HepG2 (cell line): Measurements from ENCODE around the gene AP2A2. TPM values are rescaled to one million over a fixed set of nuclear protein-coding genes. Genes with fewer than 3 reads are reported as not detected.

ENCODE experiments used
- ATAC-seq: fragments of 200-7000 bp; cut with Tn5 transposase; 3 replicates; pipeline ENCODE4 v1.9.1; 2020; ENCODE audit warnings: mild to moderate bottlenecking, moderate library complexity
- BruUV-seq: library from RNA; stranded (reverse); fragments of 400-500 nt; replicated peaks from 2 replicates; lab custom pipeline; 2021; lab: Mats Ljungman, UMichigan
- CTCF ChIA-PET: fragments of 300-600 bp; formaldehyde crosslinking; extraction: SDS; loops from one replicate; lab custom pipeline; 2021; ENCODE audit warnings: low total read pairs, inconsistent platforms, low intra/inter-chr PET ratio; lab: Yijun Ruan, JAX
- POLR2A ChIA-PET: fragments of 350-600 bp; sonication (Branson Sonifier 250); formaldehyde crosslinking; loops from one replicate; lab custom pipeline; 2020; ENCODE audit warnings: antibody characterized with exemption, inconsistent platforms; lab: Yijun Ruan, JAX
- DNase-seq: peaks from one replicate; pipeline ENCODE4 v3.0.0-alpha.2; 2015; ENCODE audit warnings: low spot score
- FAIRE-seq: peaks from 3 replicates; lab custom pipeline; 2011; peaks lifted over from hg19 to GRCh38; lab: Jason Lieb, UNC
- H2AFZ ChIP-seq: one replicate; pipeline ENCODE4 v1.6.1; 2011; ENCODE audit warnings: low read length, inconsistent platforms
- H3K27ac ChIP-seq: fragments of 300-600 bp; 3 replicates; pipeline ENCODE4 v1.8.0; 2011; ENCODE audit warnings: mixed run types, mild to moderate bottlenecking, mixed read lengths, low read length, inconsistent platforms; ENCODE audit not compliant: insufficient read depth; ENCODE audit errors: extremely low read length
- H3K27me3 ChIP-seq, 2 experiments: fragments of 200-600 bp in 1 of 2; 2 replicates in 1 of 2; 3 replicates in 1 of 2; pipeline versions ENCODE4 v1.6.0 to v1.8.0; 2011; ENCODE audit warnings: low read length in 2 of 2, mild to moderate bottlenecking in 2 of 2, moderate library complexity in 2 of 2, inconsistent platforms in 1 of 2; ENCODE audit not compliant: insufficient read depth in 2 of 2, control insufficient read depth in 1 of 2
- H3K36me3 ChIP-seq, 2 experiments: fragments of 200-600 bp in 1 of 2; replicated peaks in 1 of 2; 2 replicates in 1 of 2; 3 replicates in 1 of 2; pipeline versions ENCODE4 v1.5.1 to v1.8.0; 2011; ENCODE audit warnings: low read length in 2 of 2, inconsistent platforms in 1 of 2; ENCODE audit not compliant: insufficient read depth in 2 of 2, control insufficient read depth in 1 of 2
- H3K4me1 ChIP-seq: 2 replicates; pipeline ENCODE4 v1.5.1; 2012; ENCODE audit warnings: low read length, inconsistent platforms; ENCODE audit not compliant: insufficient read depth
- H3K4me2 ChIP-seq: 2 replicates; pipeline ENCODE4 v1.6.0; 2011; ENCODE audit warnings: low read depth, low read length, inconsistent platforms
- H3K4me3 ChIP-seq, 3 experiments: fragments of 200-600 bp in 1 of 3; sonication (generic), shearing (Covaris generic) in 1 of 3; replicated peaks in 1 of 3; 2 replicates each; pipeline ENCODE4 v1.5.1; 2011 to 2016; ENCODE audit warnings: low read length in 3 of 3, inconsistent platforms in 2 of 3, low read depth in 2 of 3, mild to moderate bottlenecking in 2 of 3, control low read depth in 1 of 3, mixed read lengths in 1 of 3; ENCODE audit not compliant: insufficient read depth in 1 of 3
- H3K79me2 ChIP-seq: one replicate; pipeline ENCODE4 v1.6.1; 2011; ENCODE audit warnings: low read length, inconsistent platforms; ENCODE audit not compliant: insufficient read depth
- H3K9ac ChIP-seq: 2 replicates; pipeline ENCODE4 v1.6.0; 2011; ENCODE audit warnings: mild to moderate bottlenecking, low read depth, low read length, inconsistent platforms; ENCODE audit not compliant: insufficient read depth
- H3K9me3 ChIP-seq: 2 replicates; pipeline ENCODE4 v1.5.1; 2012; ENCODE audit warnings: mild to moderate bottlenecking, low read length
- H4K20me1 ChIP-seq: 2 replicates; pipeline ENCODE4 v1.6.0; 2011; ENCODE audit warnings: inconsistent platforms, mild to moderate bottlenecking, low read length, moderate library complexity; ENCODE audit not compliant: insufficient read depth
- EHMT2 ChIP-seq: fragments of 200-600 bp; sonication (generic); IDR thresholded peaks from 2 replicates; pipeline ENCODE4 v1.7.0; 2017; ENCODE audit warnings: antibody characterized with exemption, low read depth, low read length, borderline replicate concordance
- ELF1 ChIP-seq: sonication (generic); formaldehyde crosslinking; IDR thresholded peaks from 2 replicates; pipeline ENCODE4 v1.4.0; 2020; ENCODE audit warnings: missing genetic modification reagents
- GTF3A ChIP-seq: sonication (generic); formaldehyde crosslinking; conservative IDR thresholded peaks from 2 replicates; pipeline ENCODE4 v1.4.0; 2020; ENCODE audit warnings: mild to moderate bottlenecking, missing genetic modification reagents
- KDM6A ChIP-seq: IDR thresholded peaks from 2 replicates; pipeline ENCODE4 v1.6.1; 2016; ENCODE audit warnings: low read depth
- KLF15 ChIP-seq: sonication (generic); formaldehyde crosslinking; IDR thresholded peaks from 2 replicates; pipeline ENCODE4 v1.8.1; 2023; ENCODE audit warnings: borderline replicate concordance, mild to moderate bottlenecking, inconsistent platforms, missing genetic modification reagents, mixed read lengths
- PRPF4 ChIP-seq: fragments of 200-400 bp; formaldehyde crosslinking; IDR thresholded peaks from 2 replicates; pipeline ENCODE4 v1.6.1; 2016; ENCODE audit warnings: low read length, low read depth; ENCODE audit not compliant: poor library complexity, severe bottlenecking
- SYNCRIP ChIP-seq: fragments of 200-400 bp; formaldehyde crosslinking; IDR thresholded peaks from 2 replicates; pipeline ENCODE4 v1.6.1; 2018; ENCODE audit warnings: mild to moderate bottlenecking, low read depth, low read length; ENCODE audit not compliant: insufficient read depth
- TCF7L2 ChIP-seq: IDR thresholded peaks from 2 replicates; pipeline ENCODE4 v1.6.1; 2011; ENCODE audit warnings: mild to moderate bottlenecking, low read depth, low read length, moderate library complexity
- ZFP1 ChIP-seq: IDR thresholded peaks from 2 replicates; pipeline ENCODE4 v1.6.1; 2016
- ZNF546 ChIP-seq: sonication (generic); formaldehyde crosslinking; conservative IDR thresholded peaks from 2 replicates; pipeline ENCODE4 v1.8.1; 2023; ENCODE audit warnings: mild to moderate bottlenecking, missing genetic modification reagents
- ZNF670 ChIP-seq: sonication (generic); formaldehyde crosslinking; IDR thresholded peaks from 2 replicates; pipeline ENCODE4 v1.8.0; 2022; ENCODE audit warnings: mild to moderate bottlenecking, missing genetic modification reagents, borderline replicate concordance
- ZNF766 ChIP-seq: sonication (generic); formaldehyde crosslinking; IDR thresholded peaks from 2 replicates; pipeline ENCODE4 v1.5.0; 2020; ENCODE audit warnings: missing genetic modification reagents, borderline replicate concordance
- WGBS: methylation state at CpG from one replicate; pipeline ENCODE4 v1.1.6; 2017; ENCODE audit warnings: low lambda C conversion rate; 5-methylcytosine and 5-hydroxymethylcytosine counted together
- in situ Hi-C: cut with HindIII; loops from 2 replicates; pipeline ENCODE4 v1.10.0; 2017; ENCODE audit warnings: low pct_unique_long_range_greater_than_20kb; ENCODE audit not compliant: extremely low pct_ligation_motif_present
- intact Hi-C: fragments of 100-400 bp; cut with micrococcal nuclease; formaldehyde crosslinking; loops from one replicate; pipeline ENCODE4 v1.10.0; 2022; ENCODE audit not compliant: unreplicated experiment
- polyA plus RNA-seq, 8 experiments: library from polyadenylated mRNA; depleted of rRNA in 3 of 8; stranded (reverse) in 7 of 8; unstranded in 1 of 8; fragments of >200 nt; fragmentation: Illumina TruSeq in 4 of 8; extraction: Trizol in 4 of 8; gene quantifications; 2 replicates each; pipeline versions ENCODE4 v1.2.1 to v1.2.3, GENCODE V29; 2011 to 2016; ENCODE audit warnings: low read depth in 4 of 8, missing spikeins in 1 of 8, mixed read lengths in 1 of 8; ENCODE audit not compliant: insufficient read depth in 1 of 8
- total RNA-seq, 5 experiments: library from RNA; depleted of rRNA; stranded (reverse); fragments of >200 nt; fragmentation: Illumina TruSeq; extraction: Trizol; gene quantifications; 2 replicates each; pipeline ENCODE4 v1.2.3, GENCODE V29; 2016; ENCODE audit warnings: low read depth in 1 of 5
- TF ChIP-seq, protein P1 (sequence below): sonication (generic); formaldehyde crosslinking; IDR thresholded peaks from 2 replicates; pipeline ENCODE4 v1.8.1; 2023; ENCODE audit warnings: mild to moderate bottlenecking, missing genetic modification reagents
- TF ChIP-seq, protein P2 (sequence below): sonication (generic); formaldehyde crosslinking; IDR thresholded peaks from 2 replicates; pipeline ENCODE4 v1.8.1; 2023; ENCODE audit warnings: mild to moderate bottlenecking, missing genetic modification reagents, borderline replicate concordance
- TF ChIP-seq, protein P3 (sequence below): sonication (generic); formaldehyde crosslinking; IDR thresholded peaks from 2 replicates; pipeline ENCODE4 v1.5.0; 2020; ENCODE audit warnings: mild to moderate bottlenecking, missing genetic modification reagents, moderate library complexity
- TF ChIP-seq, protein P4 (sequence below): sonication (generic); IDR thresholded peaks from 2 replicates; pipeline ENCODE4 v1.6.1; 2016; ENCODE audit warnings: low read depth, borderline replicate concordance
- TF ChIP-seq, protein P5 (sequence below): sonication (generic); formaldehyde crosslinking; IDR thresholded peaks from 2 replicates; pipeline ENCODE4 v1.4.0; 2020; ENCODE audit warnings: mild to moderate bottlenecking, missing genetic modification reagents

AP2A2 gene
- total and polyA plus RNA-seq, 2 of the 13 experiments (the other 11 are each of a cell fraction or from before 2014, with no cell fraction given) = 25.7 to 75.7 TPM

DNA sequence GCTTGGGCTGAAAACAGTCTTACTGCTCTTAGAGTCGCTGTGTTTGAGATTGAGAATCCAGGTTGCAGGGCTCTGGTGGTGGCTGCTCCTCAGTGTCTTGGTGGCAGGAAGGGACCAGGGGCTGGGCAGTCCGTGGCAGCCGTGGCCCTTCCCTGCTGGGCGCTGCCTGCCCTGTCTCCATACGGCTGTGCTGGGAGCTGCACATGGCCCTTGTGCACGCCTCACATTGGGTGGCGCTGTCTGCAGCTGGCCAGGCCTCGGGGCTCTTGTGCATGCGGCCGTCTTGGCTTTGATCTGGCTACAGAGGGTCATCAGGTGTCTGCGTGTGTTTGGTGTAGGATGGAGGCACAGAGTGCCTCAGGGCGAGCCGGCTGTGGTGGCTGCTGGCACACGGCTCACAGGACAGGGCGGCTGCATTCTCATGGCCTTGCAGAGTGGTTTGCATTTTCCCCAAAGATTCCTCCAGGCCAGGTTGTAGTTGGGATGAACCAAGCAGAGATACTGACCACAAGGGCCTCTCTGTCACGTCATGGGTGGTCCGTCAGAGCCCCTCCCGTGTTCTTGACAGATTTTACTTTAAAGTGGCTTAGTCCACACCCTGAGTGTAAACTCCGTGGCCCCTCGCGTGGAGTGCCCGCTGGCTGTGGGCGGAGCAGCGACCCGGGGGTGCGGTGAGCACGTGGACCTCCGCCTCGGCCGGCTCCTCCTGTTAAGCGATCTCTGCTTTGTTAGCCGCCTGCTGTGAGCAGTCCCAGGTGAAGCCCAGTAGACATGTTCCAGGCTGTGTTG lies 76.1 kb downstream of the AP2A2 start:
- TF ChIP-seq EHMT2 (no peak), ZNF546 (CRISPR knock-in tag) (no peak), ELF1 (no peak), PRPF4 (no peak), ZNF670 (CRISPR knock-in tag) (no peak), SYNCRIP (no peak), KLF15 (no peak), ZFP1 (CRISPR knock-in tag) (no peak), ZNF766 (no peak), KDM6A (CRISPR knock-in tag) (no peak), TCF7L2 (no peak), GTF3A (CRISPR knock-in tag) (no peak)
- TF ChIP-seq, protein P1, sequence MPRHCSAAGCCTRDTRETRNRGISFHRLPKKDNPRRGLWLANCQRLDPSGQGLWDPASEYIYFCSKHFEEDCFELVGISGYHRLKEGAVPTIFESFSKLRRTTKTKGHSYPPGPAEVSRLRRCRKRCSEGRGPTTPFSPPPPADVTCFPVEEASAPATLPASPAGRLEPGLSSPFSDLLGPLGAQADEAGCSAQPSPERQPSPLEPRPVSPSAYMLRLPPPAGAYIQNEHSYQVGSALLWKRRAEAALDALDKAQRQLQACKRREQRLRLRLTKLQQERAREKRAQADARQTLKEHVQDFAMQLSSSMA (CRISPR knock-in tag) = no peak
- TF ChIP-seq, protein P2, sequence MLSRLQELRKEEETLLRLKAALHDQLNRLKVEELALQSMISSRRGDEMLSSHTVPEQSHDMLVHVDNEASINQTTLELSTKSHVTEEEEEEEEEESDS (CRISPR knock-in tag) = no peak
- TF ChIP-seq, protein P3, sequence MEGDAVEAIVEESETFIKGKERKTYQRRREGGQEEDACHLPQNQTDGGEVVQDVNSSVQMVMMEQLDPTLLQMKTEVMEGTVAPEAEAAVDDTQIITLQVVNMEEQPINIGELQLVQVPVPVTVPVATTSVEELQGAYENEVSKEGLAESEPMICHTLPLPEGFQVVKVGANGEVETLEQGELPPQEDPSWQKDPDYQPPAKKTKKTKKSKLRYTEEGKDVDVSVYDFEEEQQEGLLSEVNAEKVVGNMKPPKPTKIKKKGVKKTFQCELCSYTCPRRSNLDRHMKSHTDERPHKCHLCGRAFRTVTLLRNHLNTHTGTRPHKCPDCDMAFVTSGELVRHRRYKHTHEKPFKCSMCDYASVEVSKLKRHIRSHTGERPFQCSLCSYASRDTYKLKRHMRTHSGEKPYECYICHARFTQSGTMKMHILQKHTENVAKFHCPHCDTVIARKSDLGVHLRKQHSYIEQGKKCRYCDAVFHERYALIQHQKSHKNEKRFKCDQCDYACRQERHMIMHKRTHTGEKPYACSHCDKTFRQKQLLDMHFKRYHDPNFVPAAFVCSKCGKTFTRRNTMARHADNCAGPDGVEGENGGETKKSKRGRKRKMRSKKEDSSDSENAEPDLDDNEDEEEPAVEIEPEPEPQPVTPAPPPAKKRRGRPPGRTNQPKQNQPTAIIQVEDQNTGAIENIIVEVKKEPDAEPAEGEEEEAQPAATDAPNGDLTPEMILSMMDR (CRISPR knock-in tag) = no peak
- TF ChIP-seq, protein P4, sequence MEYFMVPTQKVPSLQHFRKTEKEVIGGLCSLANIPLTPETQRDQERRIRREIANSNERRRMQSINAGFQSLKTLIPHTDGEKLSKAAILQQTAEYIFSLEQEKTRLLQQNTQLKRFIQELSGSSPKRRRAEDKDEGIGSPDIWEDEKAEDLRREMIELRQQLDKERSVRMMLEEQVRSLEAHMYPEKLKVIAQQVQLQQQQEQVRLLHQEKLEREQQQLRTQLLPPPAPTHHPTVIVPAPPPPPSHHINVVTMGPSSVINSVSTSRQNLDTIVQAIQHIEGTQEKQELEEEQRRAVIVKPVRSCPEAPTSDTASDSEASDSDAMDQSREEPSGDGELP = no peak
- TF ChIP-seq, protein P5, sequence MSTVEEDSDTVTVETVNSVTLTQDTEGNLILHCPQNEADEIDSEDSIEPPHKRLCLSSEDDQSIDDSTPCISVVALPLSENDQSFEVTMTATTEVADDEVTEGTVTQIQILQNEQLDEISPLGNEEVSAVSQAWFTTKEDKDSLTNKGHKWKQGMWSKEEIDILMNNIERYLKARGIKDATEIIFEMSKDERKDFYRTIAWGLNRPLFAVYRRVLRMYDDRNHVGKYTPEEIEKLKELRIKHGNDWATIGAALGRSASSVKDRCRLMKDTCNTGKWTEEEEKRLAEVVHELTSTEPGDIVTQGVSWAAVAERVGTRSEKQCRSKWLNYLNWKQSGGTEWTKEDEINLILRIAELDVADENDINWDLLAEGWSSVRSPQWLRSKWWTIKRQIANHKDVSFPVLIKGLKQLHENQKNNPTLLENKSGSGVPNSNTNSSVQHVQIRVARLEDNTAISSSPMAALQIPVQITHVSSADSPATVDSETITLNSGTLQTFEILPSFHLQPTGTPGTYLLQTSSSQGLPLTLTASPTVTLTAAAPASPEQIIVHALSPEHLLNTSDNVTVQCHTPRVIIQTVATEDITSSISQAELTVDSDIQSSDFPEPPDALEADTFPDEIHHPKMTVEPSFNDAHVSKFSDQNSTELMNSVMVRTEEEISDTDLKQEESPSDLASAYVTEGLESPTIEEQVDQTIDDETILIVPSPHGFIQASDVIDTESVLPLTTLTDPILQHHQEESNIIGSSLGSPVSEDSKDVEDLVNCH (CRISPR knock-in tag) = no peak
- Histone ChIP-seq H3K27me3 (no peaks in the 10 kb centered on the region; a peak in 1 of 5 replicates), H3K79me2 (no peaks in the 10 kb centered on the region), H3K9me3 (no peaks in the 10 kb centered on the region), H3K4me3 (no peak overlapping the region), H2AFZ (no peak overlapping the region), H4K20me1 (peaks cover 4% of the 10 kb centered on the region; the same call in 1 of the 2 replicates), H3K4me2 (no peak overlapping the region), H3K4me1 (no peaks in the 10 kb centered on the region), H3K9ac (no peak overlapping the region), H3K27ac (no peak overlapping the region), H3K36me3 (peaks cover 29 to 48% of the 10 kb centered on the region in 2 experiments; a peak in 4 of 5 replicates)
- BruUV-seq = no TSS peak
- FAIRE-seq (no peak), DNase-seq (no peak), ATAC-seq (no peak; the same call in 2 of the 3 replicates)
- intact Hi-C loops (no loop called here), in situ Hi-C loops (no loop called here)
- CTCF ChIA-PET = no interaction called here
- POLR2A ChIA-PET = no interaction called here
- WGBS = 98% methylated on average over 16 of the region's 32 CpGs
